GM12801 (cell line): ENCODE measurements around the gene GLRA1.

Experiments
- TF ChIP-seq, protein P1 (sequence below): IDR thresholded peaks from one replicate; pipeline ENCODE4 v1.5.1; 2011; ENCODE audit warnings: control low read depth; ENCODE audit not compliant: insufficient read length; ENCODE audit errors: extremely low read depth

GLRA1 gene

DNA sequence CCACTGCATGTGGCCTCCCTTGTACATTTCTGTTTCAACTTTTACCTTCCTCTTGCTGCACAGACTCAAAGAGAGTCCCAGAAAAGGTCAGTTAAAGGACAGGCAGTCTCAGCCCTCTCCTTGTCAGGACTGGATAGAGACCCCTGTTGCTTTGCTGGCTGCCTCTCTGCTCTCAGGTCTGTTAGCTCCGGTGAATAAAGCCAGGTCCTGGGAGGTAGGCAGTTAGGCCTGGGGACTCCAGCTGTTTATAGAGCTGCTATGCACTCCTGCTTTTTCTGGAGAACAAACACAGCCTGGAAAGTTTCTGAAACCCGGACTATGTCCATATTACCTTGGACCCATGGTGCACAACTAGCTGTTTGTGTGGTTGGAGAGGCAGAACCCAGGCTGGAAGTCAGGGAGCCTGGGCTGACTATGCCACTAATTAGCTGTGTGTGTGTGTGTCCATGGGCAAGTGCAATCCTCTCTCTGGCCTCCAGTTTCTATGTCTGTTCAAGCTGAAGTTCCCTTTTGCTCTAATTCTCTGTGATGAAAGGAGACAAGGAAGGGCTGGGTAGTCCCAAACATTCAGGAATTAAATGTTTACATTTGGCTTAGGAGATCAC is 42.9 kb downstream of the GLRA1 start:
- TF ChIP-seq, protein P1, sequence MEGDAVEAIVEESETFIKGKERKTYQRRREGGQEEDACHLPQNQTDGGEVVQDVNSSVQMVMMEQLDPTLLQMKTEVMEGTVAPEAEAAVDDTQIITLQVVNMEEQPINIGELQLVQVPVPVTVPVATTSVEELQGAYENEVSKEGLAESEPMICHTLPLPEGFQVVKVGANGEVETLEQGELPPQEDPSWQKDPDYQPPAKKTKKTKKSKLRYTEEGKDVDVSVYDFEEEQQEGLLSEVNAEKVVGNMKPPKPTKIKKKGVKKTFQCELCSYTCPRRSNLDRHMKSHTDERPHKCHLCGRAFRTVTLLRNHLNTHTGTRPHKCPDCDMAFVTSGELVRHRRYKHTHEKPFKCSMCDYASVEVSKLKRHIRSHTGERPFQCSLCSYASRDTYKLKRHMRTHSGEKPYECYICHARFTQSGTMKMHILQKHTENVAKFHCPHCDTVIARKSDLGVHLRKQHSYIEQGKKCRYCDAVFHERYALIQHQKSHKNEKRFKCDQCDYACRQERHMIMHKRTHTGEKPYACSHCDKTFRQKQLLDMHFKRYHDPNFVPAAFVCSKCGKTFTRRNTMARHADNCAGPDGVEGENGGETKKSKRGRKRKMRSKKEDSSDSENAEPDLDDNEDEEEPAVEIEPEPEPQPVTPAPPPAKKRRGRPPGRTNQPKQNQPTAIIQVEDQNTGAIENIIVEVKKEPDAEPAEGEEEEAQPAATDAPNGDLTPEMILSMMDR: no peak

DNA sequence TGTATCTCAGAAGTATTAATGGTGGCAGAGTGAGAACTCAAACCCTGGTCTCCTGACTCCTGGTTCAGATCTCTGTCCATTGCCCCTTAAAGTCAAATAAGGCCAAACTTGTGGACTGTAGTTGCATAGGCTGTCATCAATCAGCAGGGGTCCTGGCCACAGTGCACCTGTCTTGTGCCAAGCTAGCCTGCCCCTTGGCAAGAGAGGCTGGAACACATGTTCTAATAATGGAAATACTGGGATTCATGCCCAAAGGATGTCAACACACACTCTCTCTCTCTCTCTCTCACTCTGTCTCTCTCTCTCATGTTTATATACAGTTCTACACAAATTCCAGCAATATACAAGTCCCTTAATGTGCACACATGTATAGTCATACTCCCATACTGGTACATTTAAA is 44.3 kb downstream of the GLRA1 start:
- TF ChIP-seq, protein P1: no peak

DNA sequence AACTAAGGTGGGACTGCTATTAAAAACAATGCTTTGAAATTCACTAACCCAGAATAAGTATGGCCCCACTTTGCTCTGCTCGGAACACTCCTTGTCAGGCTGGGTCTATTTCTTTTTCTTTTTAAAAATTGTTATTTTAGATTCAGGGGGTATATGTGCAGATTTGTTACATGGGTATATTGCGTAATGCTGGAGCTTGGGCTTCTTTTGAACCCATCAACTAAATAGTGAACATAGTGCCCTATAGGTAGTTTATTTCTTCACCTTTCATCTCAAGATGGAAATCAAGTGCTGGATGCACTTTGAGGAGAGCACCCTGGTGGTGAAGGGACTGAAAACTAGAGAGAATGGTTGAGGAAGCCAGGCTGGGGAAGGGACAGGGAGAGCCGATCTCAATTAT is 51.0 kb downstream of the GLRA1 start:
- TF ChIP-seq, protein P1: no peak

DNA sequence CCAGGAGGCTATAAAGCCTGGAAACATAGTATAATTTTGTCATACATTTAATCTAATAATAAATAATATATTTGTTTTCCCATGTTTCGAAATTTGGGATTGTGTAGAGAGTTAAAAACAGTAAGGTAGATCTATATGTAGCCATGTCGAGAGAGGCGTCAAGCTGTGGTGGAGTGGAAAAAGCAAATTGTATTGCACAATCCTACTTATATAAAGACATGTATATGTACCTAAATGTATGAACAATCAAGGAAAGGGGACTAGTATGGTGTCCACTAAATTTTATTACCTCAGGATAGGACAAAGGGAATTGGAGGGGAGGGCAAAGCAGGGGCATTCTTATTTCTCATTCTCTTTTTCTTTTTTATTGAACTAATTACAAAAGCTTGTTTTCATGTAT is 52.0 kb downstream of the GLRA1 start:
- TF ChIP-seq, protein P1: no peak

DNA sequence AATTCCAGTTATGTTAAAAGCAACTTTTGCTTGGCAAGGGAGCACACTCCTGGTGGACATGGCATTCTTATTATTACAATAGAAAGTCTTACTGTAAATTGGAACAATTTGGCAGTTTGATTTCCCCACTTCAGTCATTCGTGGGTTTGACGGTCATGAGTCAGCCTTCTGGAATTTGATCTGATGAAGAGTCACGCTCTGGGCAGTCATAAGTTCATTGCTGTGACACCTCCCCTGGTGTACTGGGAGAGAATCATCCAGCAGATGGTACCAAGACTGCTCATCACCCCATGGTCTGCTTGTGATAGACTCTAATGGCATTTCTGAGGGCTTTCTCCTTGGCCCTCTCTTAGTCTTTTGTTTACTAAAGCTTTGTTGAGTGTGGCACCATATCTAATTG is 53.8 kb downstream of the GLRA1 start:
- TF ChIP-seq, protein P1: no peak

DNA sequence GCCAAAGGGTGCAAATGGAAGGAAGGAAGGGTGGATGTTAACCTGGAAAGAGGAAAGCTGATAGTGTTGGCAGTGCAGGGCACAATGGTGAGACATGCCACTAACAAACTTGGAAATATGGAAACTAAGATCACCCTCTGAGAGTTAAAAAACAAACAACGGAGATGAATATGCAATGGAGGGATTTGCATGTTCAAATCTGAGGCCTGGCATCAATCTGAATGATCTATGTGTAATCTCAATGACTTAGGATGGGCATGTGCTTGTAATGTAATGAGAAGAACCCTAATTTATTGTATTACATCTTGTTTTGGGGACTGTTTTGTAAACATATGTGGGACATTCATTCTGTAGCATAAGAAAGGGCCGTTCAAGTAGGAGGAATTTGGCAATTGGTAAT is 54.4 kb downstream of the GLRA1 start:
- TF ChIP-seq, protein P1: no peak

DNA sequence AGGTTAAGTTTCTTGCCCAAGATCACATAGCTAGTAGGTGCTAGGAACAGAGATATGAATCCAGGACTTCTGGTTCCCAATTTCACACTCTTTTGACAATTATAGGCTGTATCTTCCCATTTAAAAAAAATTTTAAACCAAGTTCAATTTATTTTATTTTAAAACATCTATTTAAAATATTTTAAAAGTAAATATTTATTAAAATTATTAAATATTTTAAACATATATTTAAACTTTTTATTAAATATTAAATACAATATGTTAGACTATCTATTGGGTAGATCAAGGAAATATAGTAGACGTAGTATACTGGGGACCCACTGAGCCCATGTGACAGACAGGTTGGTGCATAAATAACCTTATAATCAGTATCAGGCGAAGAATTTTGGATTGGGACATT is 54.8 kb downstream of the GLRA1 start:
- TF ChIP-seq, protein P1: no peak

DNA sequence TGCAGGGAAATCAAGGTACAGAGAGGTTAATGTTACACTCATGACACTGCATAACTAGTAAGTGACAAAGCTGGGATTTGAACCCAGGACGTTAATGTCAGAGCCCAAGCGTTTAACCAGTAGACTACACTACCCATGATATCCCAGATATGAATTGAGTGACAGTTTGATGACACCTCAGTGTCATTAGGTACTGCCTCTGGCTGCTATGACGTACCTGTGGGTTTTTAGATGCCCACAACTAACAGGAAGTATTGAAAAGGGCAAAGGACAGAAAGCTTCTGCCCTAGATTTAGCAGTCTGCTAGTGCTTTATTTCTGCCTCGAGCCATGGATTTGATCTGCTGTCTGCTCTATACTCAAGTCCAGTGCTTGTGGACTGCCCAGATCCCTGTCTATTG is 56.2 kb downstream of the GLRA1 start:
- TF ChIP-seq, protein P1: no peak
